K562 (cell line): ENCODE data around the gene PLK5. TPM values are rescaled to one million over a fixed set of nuclear protein-coding genes. Genes with fewer than 3 reads are reported as not detected.

Experiments used
- AFF1 ChIP-seq, 2 experiments: fragments of 450-650 bp; IDR thresholded peaks; 2 replicates each; pipeline ENCODE4 v1.6.1; 2018; ENCODE audit warnings: mild to moderate bottlenecking in 2 of 2, low read depth in 1 of 2; ENCODE audit not compliant: partially characterized antibody in 2 of 2
- DNMT1 ChIP-seq: fragments of 450-650 bp; IDR thresholded peaks from 2 replicates; pipeline ENCODE4 v1.6.1; 2016; ENCODE audit warnings: antibody characterized with exemption, mild to moderate bottlenecking
- ESRRB ChIP-seq: fragments of 250-450 bp; sonication (Bioruptor Pico); IDR thresholded peaks from 2 replicates; pipeline ENCODE4 v1.5.0; 2020; ENCODE audit warnings: mild to moderate bottlenecking, moderate library complexity, borderline replicate concordance
- FOXP4 ChIP-seq: sonication (generic); formaldehyde crosslinking; IDR thresholded peaks from 2 replicates; pipeline ENCODE4 v1.8.0; 2022; ENCODE audit warnings: mild to moderate bottlenecking, missing genetic modification reagents, borderline replicate concordance
- HDAC6 ChIP-seq: IDR thresholded peaks from 2 replicates; pipeline ENCODE4 v1.6.1; 2012; ENCODE audit warnings: low read depth, mild to moderate bottlenecking, control low read depth, inconsistent platforms, low read length, moderate library complexity
- HMG20A ChIP-seq: fragments of 450-650 bp; formaldehyde crosslinking; conservative IDR thresholded peaks from 2 replicates; pipeline ENCODE4 v1.4.0; 2020; ENCODE audit warnings: mild to moderate bottlenecking, mixed read lengths
- MCM7 ChIP-seq, 2 experiments: fragments of 450-650 bp; IDR thresholded peaks; 2 replicates each; pipeline ENCODE4 v1.6.1; 2016 to 2018
- NRF1 ChIP-seq, 2 experiments: fragments of 450-650 bp; IDR thresholded peaks in 1 of 2; conservative IDR thresholded peaks in 1 of 2; 2 replicates each; pipeline ENCODE4 v1.6.1; 2014; ENCODE audit warnings: mild to moderate bottlenecking in 2 of 2
- PHF8 ChIP-seq: fragments of 200-600 bp; sonication (generic); IDR thresholded peaks from 2 replicates; pipeline ENCODE4 v1.6.1; 2012; ENCODE audit warnings: mixed run types, mild to moderate bottlenecking, inconsistent platforms, low read length, moderate library complexity, borderline replicate concordance
- SMARCA5 ChIP-seq: fragments of 450-650 bp; IDR thresholded peaks from 2 replicates; pipeline ENCODE4 v1.6.1; 2016
- ZKSCAN1 ChIP-seq: fragments of 150-350 bp; IDR thresholded peaks from 2 replicates; pipeline ENCODE4 v1.6.1; 2016; ENCODE audit warnings: low read depth, low read length
- ZNF586 ChIP-seq: fragments of 450-650 bp; formaldehyde crosslinking; conservative IDR thresholded peaks from 2 replicates; pipeline ENCODE4 v1.4.0; 2020; ENCODE audit warnings: mild to moderate bottlenecking, moderate library complexity
- ZNF696 ChIP-seq: fragments of 250-450 bp; sonication (Bioruptor Pico); conservative IDR thresholded peaks from 2 replicates; pipeline ENCODE4 v1.4.0; 2020; ENCODE audit warnings: mild to moderate bottlenecking, moderate library complexity
- polyA plus RNA-seq, 8 experiments: library from polyadenylated mRNA; depleted of rRNA in 4 of 8; stranded (reverse) in 5 of 8; unstranded in 3 of 8; fragments of >200 nt; fragmentation: Nextera tagmentation in 2 of 8; fragmentation: Illumina TruSeq in 1 of 8; extraction: Ambion mirVana in 2 of 8; extraction: Trizol in 1 of 8; gene quantifications; 2 replicates each; pipeline versions ENCODE4 v1.2.1 to v1.2.3, GENCODE V29; 2011 to 2014; ENCODE audit warnings: inconsistent platforms in 1 of 8, missing spikeins in 1 of 8
- total RNA-seq, 7 experiments: library from RNA; depleted of rRNA in 6 of 7; stranded (reverse); fragments of >200 nt in 6 of 7; fragmentation: Illumina TruSeq in 2 of 7; extraction: Trizol in 2 of 7; gene quantifications; 2 replicates each; pipeline versions ENCODE4 v1.2.1 to v1.2.3, GENCODE V29; 2011 to 2021; ENCODE audit warnings: low replicate concordance in 1 of 7
- TF ChIP-seq, protein P1 (sequence below), 2 experiments: fragments of 450-650 bp in 1 of 2; sonication (generic) in 1 of 2; formaldehyde crosslinking; conservative IDR thresholded peaks; 2 replicates each; pipeline versions ENCODE4 v1.4.0 to v1.8.1; 2020 to 2022; ENCODE audit warnings: mild to moderate bottlenecking in 1 of 2, missing genetic modification reagents in 1 of 2
- TF ChIP-seq, protein P2 (sequence below): fragments of 250-450 bp; sonication (Bioruptor Pico); IDR thresholded peaks from 2 replicates; pipeline ENCODE4 v1.8.0; 2022; ENCODE audit warnings: moderate library complexity, mild to moderate bottlenecking, inconsistent platforms
- TF ChIP-seq, protein P3 (sequence below): fragments of 250-450 bp; sonication (Bioruptor Pico); IDR thresholded peaks from 2 replicates; pipeline ENCODE4 v1.5.0; 2021

PLK5 gene
- total and polyA plus RNA-seq, 9 of the 15 experiments (the other 6 are each of a cell fraction or from before 2014, with no cell fraction given): 0.04 to 0.23 (median 0.11) TPM; not detected in 5

GRCh38 chr19:1568320-1569019 lies 44.6 kb downstream of the PLK5 start, which contains the start of gene MEX3D (continued):
- TF ChIP-seq HMG20A (CRISPR knock-in tag) (no peak), NRF1 (conservative IDR thresholded peaks at IDR 0.05 in 1 of 2, IDR thresholded peaks at IDR 0.05 in 1 of 2) (peak in 1 of 2 experiments; percentile 61; a peak in 1 of 4 replicates), ZNF696 (CRISPR knock-in tag) (no peak), DNMT1 (no peak), HDAC6 (no peak), PHF8 (peak; percentile 49; the same call in 1 of the 2 replicates), ESRRB (CRISPR knock-in tag) (no peak), AFF1 (IDR thresholded peaks at IDR 0.05; ENCODE audit: low read depth in 1 of 2, partially characterized antibody in 2 of 2) (no peak), ZKSCAN1 (no peak), FOXP4 (CRISPR knock-in tag) (peak; percentile 84; the same call in 1 of the 2 replicates), ZNF586 (CRISPR knock-in tag) (no peak), MCM7 (IDR thresholded peaks at IDR 0.05) (no peak), SMARCA5 (no peak)
- TF ChIP-seq, protein P1, sequence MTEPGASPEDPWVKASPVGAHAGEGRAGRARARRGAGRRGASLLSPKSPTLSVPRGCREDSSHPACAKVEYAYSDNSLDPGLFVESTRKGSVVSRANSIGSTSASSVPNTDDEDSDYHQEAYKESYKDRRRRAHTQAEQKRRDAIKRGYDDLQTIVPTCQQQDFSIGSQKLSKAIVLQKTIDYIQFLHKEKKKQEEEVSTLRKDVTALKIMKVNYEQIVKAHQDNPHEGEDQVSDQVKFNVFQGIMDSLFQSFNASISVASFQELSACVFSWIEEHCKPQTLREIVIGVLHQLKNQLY (CRISPR knock-in tag; conservative IDR thresholded peaks at IDR 0.05): 0 out of 4 replicates have a peak, but pooled peaks of 1 of the 2 experiments have one; percentile 24
- TF ChIP-seq, protein P2, sequence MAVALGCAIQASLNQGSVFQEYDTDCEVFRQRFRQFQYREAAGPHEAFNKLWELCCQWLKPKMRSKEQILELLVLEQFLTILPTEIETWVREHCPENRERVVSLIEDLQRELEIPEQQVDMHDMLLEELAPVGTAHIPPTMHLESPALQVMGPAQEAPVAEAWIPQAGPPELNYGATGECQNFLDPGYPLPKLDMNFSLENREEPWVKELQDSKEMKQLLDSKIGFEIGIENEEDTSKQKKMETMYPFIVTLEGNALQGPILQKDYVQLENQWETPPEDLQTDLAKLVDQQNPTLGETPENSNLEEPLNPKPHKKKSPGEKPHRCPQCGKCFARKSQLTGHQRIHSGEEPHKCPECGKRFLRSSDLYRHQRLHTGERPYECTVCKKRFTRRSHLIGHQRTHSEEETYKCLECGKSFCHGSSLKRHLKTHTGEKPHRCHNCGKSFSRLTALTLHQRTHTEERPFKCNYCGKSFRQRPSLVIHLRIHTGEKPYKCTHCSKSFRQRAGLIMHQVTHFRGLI (CRISPR knock-in tag): no peak
- TF ChIP-seq, protein P3, sequence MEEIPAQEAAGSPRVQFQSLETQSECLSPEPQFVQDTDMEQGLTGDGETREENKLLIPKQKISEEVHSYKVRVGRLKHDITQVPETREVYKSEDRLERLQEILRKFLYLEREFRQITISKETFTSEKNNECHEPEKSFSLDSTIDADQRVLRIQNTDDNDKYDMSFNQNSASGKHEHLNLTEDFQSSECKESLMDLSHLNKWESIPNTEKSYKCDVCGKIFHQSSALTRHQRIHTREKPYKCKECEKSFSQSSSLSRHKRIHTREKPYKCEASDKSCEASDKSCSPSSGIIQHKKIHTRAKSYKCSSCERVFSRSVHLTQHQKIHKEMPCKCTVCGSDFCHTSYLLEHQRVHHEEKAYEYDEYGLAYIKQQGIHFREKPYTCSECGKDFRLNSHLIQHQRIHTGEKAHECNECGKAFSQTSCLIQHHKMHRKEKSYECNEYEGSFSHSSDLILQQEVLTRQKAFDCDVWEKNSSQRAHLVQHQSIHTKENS (CRISPR knock-in tag): no peak
